Esophagus squamous epithelium (tissue), 4 donors: Measurements from ENCODE around the gene CLPTM1L.

Experiments
- POLR2A ChIP-seq, 4 donors: fragments of 450-650 bp; IDR thresholded peaks; one replicate each; pipeline ENCODE4 v1.6.1; 2017; ENCODE audit warnings: antibody characterized with exemption in 4 of 4, mild to moderate bottlenecking in 4 of 4, moderate library complexity in 3 of 4
- TF ChIP-seq, protein P1 (sequence below), 6 experiments: fragments of 450-650 bp in 4 of 6; fragments of 200-600 bp in 2 of 6; sonication (generic) in 2 of 6; IDR thresholded peaks; one replicate each; pipeline ENCODE4 v1.5.1; 2016 to 2019; ENCODE audit warnings: antibody characterized with exemption in 6 of 6, mild to moderate bottlenecking in 4 of 6, moderate library complexity in 4 of 6

DNA sequence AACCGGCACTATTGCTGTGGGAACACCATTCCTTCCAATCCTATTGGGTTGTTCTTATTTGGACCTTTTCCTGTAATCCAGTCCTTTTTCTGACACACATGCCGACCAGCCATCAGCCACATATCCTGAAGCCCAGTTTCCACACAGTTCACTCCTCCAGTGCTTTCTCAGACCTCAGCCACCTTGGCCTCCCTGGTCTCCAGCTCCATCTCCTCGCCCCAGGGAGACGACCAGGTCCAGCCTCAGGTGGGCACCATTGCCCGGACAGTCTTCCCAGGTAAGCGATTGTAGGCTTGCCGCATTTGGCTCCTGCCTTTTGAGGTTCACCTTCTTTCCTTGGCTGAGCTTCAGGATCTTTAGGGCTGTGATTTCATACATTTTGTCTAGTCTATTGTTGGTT, 34.8 kb downstream of the CLPTM1L start:
- TF ChIP-seq, protein P1, sequence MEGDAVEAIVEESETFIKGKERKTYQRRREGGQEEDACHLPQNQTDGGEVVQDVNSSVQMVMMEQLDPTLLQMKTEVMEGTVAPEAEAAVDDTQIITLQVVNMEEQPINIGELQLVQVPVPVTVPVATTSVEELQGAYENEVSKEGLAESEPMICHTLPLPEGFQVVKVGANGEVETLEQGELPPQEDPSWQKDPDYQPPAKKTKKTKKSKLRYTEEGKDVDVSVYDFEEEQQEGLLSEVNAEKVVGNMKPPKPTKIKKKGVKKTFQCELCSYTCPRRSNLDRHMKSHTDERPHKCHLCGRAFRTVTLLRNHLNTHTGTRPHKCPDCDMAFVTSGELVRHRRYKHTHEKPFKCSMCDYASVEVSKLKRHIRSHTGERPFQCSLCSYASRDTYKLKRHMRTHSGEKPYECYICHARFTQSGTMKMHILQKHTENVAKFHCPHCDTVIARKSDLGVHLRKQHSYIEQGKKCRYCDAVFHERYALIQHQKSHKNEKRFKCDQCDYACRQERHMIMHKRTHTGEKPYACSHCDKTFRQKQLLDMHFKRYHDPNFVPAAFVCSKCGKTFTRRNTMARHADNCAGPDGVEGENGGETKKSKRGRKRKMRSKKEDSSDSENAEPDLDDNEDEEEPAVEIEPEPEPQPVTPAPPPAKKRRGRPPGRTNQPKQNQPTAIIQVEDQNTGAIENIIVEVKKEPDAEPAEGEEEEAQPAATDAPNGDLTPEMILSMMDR (IDR thresholded peaks at IDR 0.05), result no peak
- no peak for TF ChIP-seq POLR2A (IDR thresholded peaks at IDR 0.05)
